GM15510 (cell line): ENCODE data around the gene LYL1.

Experiments
- POLR2A ChIP-seq: IDR thresholded peaks from 3 replicates; pipeline ENCODE4 v1.6.1; 2011; ENCODE audit warnings: borderline replicate concordance; ENCODE audit not compliant: insufficient read length; ENCODE audit errors: extremely low read depth

LYL1 gene

GRCh38 chr19:13119627-13120026 lies 17.0 kb upstream of the LYL1 start:
- no peak for TF ChIP-seq POLR2A

GRCh38 chr19:13118424-13119193 lies 16.0 kb upstream of the LYL1 start:
- TF ChIP-seq POLR2A: no peak

GRCh38 chr19:13117772-13118423 lies 15.2 kb upstream of the LYL1 start, which contains the start of gene NACC1:
Gene NACC1 (plus strand): TSS chr19:13118264. CDS start chr19:13135208, 16,944 bp downstream.
- TF ChIP-seq POLR2A: peak; percentile 59

- no peak for TF ChIP-seq POLR2A
These were observed 14.6 kb upstream of the LYL1 start for GRCh38 chr19:13117176-13117771.

GRCh38 chr19:13116282-13117175 lies 13.9 kb upstream of the LYL1 start, which contains the start of gene TRMT1:
Gene TRMT1 (minus strand): TSS chr19:13116740. CDS start chr19:13116399, 341 bp downstream.
- TF ChIP-seq POLR2A: peak; percentile 25

- TF ChIP-seq POLR2A: no peak
These were observed 13.3 kb upstream of the LYL1 start for GRCh38 chr19:13115936-13116281.

- TF ChIP-seq POLR2A: no peak
These were observed 9.9 kb upstream of the LYL1 start for GRCh38 chr19:13112555-13112954.

- TF ChIP-seq POLR2A: no peak
These were observed 7.5 kb upstream of the LYL1 start for GRCh38 chr19:13110099-13110610.

- TF ChIP-seq POLR2A: no peak
These were observed 6.9 kb upstream of the LYL1 start for GRCh38 chr19:13109361-13110098.

GRCh38 chr19:13104848-13105711 lies 2.4 kb upstream of the LYL1 start:
- TF ChIP-seq POLR2A: peak; percentile 27

- TF ChIP-seq POLR2A: peak; percentile 63
These were observed 1.7 kb upstream of the LYL1 start for GRCh38 chr19:13104360-13104847.

- no peak for TF ChIP-seq POLR2A
These were observed 1.1 kb upstream of the LYL1 start for GRCh38 chr19:13103581-13104359.
